ENCODE results near the gene PARL.
"Not testable (repeated sequence)": the region's sequence is repeated elsewhere in the genome, so short reads cannot be mapped to it uniquely, and the experiment has no call there.

Gene PARL

DNA sequence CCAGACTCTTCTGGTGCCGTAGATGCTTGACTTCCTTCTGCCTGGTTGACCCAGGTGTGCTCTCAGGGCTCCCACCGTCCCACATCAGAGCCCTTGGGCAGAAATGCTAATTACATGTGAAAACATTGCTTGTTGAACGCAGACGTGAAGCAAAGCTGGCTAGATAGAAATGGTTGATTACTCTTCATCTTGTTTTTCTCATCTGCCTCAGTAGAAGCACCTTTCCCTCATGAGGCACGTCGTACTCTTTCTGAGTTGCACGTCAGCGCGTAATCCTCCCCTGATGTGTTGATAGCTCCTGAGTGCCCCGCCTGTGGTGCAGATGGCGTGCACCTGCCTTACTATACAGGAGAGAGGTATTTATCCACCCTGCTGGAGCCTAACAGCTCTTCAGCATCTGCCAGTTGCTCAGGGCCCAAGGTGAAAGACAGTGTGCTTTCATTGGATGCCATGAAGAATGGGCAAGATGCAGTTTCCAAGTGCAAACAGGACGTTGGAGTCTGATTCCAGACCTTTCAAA lies 77.4 kb downstream of the PARL start:
- no peak overlapping the region for H3K27ac Mint-ChIP-seq (ENCODE audit: low read depth)
- ATAC-seq (replicated peaks; ENCODE audit: extremely low read depth, poor library complexity, severe bottlenecking) (no peak), DNase-seq (ENCODE audit: low spot score in 2 of 2) (no peak)
- peaks cover 44% of the 10 kb centered on the region for H3K36me3 Mint-ChIP-seq (ENCODE audit: insufficient read depth)
- no peaks in the 10 kb centered on the region for H3K27me3 Mint-ChIP-seq
- H3K4me1 Mint-ChIP-seq = no peaks in the 10 kb centered on the region
- H3K9me3 Mint-ChIP-seq = no peaks in the 10 kb centered on the region
- no peak overlapping the region for H3K4me3 Mint-ChIP-seq

DNA sequence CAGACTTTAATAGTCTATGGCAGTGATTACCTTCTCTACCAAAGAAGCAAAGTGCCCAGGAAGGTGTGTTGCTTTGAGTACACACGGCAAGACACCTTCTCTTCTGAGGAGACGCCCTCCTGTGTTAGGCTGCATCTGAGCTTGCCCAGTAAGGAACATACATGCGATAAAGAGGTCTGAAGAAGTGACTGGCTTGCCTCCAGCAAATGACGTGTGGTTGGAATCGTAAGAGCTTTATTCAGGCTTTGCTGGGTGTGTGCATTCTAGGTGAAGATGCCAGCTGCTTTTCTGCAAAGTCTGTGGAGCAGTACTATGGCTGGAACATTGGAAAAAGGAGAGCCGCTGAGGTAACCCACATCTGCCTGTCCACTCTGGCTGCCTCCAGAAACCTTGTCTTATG lies 81.7 kb downstream of the PARL start:
- no peaks in the 10 kb centered on the region for H3K9me3 Mint-ChIP-seq
- H3K27me3 Mint-ChIP-seq = no peaks in the 10 kb centered on the region
- H3K4me3 Mint-ChIP-seq = no peak overlapping the region
- ATAC-seq (replicated peaks; ENCODE audit: extremely low read depth, poor library complexity, severe bottlenecking) (no peak), DNase-seq (ENCODE audit: low spot score in 2 of 2) (no peak)
- H3K4me1 Mint-ChIP-seq = no peaks in the 10 kb centered on the region
- peaks cover 41% of the 10 kb centered on the region for H3K36me3 Mint-ChIP-seq (ENCODE audit: insufficient read depth)
- H3K27ac Mint-ChIP-seq (ENCODE audit: low read depth) = no peak overlapping the region

DNA sequence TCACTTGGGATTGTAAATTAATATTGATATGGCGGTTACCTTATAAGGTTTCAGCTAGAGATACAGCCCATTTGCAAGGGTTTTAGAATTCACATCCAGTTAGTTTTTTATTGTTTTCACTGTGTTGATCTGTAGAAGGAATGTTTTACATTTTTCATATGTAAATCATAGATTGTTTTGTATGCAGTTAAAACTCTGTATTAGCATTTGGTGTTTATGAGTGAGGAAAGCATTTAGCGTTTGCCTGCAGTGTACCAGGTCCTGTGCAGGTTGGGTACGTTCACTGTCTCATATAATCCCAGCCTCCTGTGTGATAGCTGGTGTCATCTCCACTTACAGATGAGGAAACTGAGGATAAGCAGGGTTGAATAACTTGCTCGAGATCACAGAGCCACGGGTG lies 83.1 kb downstream of the PARL start:
- no peaks in the 10 kb centered on the region for H3K9me3 Mint-ChIP-seq
- no peak overlapping the region for H3K4me3 Mint-ChIP-seq
- H3K36me3 Mint-ChIP-seq (ENCODE audit: insufficient read depth) = peaks cover 37% of the 10 kb centered on the region
- no peaks in the 10 kb centered on the region for H3K27me3 Mint-ChIP-seq
- H3K4me1 Mint-ChIP-seq = no peaks in the 10 kb centered on the region
- no peak for DNase-seq (ENCODE audit: low spot score in 2 of 2)
- ATAC-seq (replicated peaks; ENCODE audit: extremely low read depth, poor library complexity, severe bottlenecking) = no peak
- H3K27ac Mint-ChIP-seq (ENCODE audit: low read depth) = no peak overlapping the region

DNA sequence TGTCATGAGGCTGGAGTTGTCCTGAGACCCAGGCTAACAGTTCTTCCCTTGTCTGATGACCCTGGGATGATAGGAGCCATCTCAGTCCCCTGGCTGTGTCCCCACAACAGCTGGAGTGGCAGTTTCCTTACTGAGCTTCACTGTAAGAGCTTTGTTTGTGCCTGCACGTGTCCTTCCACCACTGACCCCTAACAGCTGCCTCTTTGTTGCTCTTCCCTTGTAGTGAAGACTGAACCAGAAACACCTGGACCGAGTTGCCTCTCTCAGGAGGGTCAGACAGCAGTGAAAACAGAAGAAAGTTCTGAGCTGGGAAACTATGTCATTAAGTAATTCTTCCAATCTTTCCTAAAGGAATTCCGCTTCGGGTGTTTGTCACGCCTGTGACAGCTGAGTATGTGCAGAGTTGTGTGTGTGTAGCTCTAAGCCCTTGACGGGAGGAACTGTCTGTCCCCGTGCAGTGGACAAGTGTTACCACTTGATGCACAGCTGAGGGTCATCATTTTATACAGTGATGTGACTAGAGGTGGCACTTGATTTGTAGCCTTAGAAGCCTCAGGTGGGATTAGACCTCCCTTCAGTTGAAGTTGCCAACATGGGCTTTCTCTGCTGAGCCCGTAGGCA lies 84.3 kb downstream of the PARL start:
- H3K36me3 Mint-ChIP-seq (ENCODE audit: insufficient read depth) = peaks cover 35% of the 10 kb centered on the region
- no peak for ATAC-seq (replicated peaks; ENCODE audit: extremely low read depth, poor library complexity, severe bottlenecking)
- no peak overlapping the region for H3K27ac Mint-ChIP-seq (ENCODE audit: low read depth)

DNA sequence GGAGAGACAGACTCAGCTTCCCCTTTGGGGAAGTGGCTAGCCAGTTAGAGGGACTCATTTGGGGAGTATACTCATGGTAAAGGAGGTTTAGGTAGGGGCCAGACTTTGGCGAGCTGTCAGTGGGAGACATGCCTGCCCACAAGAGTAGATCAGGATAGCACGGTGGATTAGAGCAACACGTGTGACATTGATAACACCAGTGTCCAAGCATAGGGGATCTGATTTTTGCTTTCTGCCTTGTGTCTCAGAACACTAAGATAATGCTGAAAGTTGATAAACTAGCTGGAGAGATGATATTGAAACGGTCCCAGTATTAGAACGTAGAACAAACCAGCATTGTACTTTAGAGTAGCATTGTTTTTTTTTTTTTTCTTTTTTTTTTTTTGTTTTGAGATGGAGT lies 85.2 kb downstream of the PARL start:
- Mint-ChIP-seq H3K36me3 (ENCODE audit: insufficient read depth) (peaks cover 30% of the 10 kb centered on the region), H3K27me3 (no peaks in the 10 kb centered on the region), H3K9me3 (no peaks in the 10 kb centered on the region), H3K27ac (ENCODE audit: low read depth) (no peak overlapping the region), H3K4me3 (no peak overlapping the region), H3K4me1 (no peaks in the 10 kb centered on the region)
- DNase-seq (ENCODE audit: low spot score in 2 of 2) (no peak), ATAC-seq (replicated peaks; ENCODE audit: extremely low read depth, poor library complexity, severe bottlenecking) (no peak)

More for the DNA sequence above, 84.3 kb downstream of the PARL start:
- no peaks in the 10 kb centered on the region for H3K27me3 Mint-ChIP-seq
- DNase-seq (ENCODE audit: low spot score in 2 of 2) = no peak
- H3K9me3 Mint-ChIP-seq = no peaks in the 10 kb centered on the region
- no peaks in the 10 kb centered on the region for H3K4me1 Mint-ChIP-seq
- H3K4me3 Mint-ChIP-seq = no peak overlapping the region

DNA sequence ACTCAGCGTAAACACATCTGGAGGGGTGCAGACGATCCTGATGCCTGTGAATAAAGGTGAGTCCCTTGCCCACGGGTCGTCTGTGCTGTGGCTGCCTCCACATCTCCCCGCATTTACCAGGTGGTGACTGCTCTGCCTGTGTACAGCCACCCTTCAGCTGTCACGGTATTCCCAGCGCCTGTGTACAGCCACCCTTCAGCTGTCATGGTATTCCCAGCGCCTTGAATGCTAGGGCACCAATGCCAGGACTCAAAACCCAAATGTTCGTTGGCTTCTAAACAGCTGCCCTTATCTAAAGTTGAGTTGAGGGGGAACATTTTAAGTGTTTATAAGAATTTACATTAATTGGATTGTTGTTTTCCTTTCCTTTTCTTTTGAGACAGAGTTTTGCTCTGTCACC lies 86.7 kb downstream of the PARL start:
- H3K4me1 Mint-ChIP-seq = no peaks in the 10 kb centered on the region
- H3K4me3 Mint-ChIP-seq = no peak overlapping the region
- no peaks in the 10 kb centered on the region for H3K9me3 Mint-ChIP-seq
- H3K36me3 Mint-ChIP-seq (ENCODE audit: insufficient read depth) = peaks cover 30% of the 10 kb centered on the region
- H3K27ac Mint-ChIP-seq (ENCODE audit: low read depth) = no peak overlapping the region
- no peak for DNase-seq (ENCODE audit: low spot score in 2 of 2)
- ATAC-seq (replicated peaks; ENCODE audit: extremely low read depth, poor library complexity, severe bottlenecking) = no peak
- no peaks in the 10 kb centered on the region for H3K27me3 Mint-ChIP-seq

DNA sequence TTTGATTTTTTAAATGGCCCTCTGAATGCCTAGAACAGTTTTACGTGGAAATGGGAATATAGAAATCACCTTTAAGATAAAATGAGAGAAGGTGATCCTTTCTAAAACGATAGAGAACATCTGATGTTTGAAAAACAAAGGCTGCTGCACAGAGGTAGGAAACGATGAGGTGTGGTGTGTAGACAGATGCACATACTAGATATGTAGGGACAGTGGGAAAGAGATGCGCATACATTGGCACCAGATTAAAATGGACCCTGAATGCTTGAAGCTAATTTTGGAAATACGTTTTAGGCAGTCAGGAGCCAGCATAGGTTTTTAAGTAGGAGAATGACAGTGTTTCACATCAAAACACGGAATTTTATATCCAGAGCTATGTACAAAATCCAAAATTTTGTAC lies 88.3 kb downstream of the PARL start:
- Mint-ChIP-seq H3K36me3 (ENCODE audit: insufficient read depth) (peaks cover 28% of the 10 kb centered on the region), H3K4me3 (no peak overlapping the region), H3K27ac (ENCODE audit: low read depth) (no peak overlapping the region), H3K27me3 (no peaks in the 10 kb centered on the region), H3K4me1 (no peaks in the 10 kb centered on the region), H3K9me3 (no peaks in the 10 kb centered on the region)
- DNase-seq (ENCODE audit: low spot score in 2 of 2) (no peak), ATAC-seq (replicated peaks; ENCODE audit: extremely low read depth, poor library complexity, severe bottlenecking) (no peak)

DNA sequence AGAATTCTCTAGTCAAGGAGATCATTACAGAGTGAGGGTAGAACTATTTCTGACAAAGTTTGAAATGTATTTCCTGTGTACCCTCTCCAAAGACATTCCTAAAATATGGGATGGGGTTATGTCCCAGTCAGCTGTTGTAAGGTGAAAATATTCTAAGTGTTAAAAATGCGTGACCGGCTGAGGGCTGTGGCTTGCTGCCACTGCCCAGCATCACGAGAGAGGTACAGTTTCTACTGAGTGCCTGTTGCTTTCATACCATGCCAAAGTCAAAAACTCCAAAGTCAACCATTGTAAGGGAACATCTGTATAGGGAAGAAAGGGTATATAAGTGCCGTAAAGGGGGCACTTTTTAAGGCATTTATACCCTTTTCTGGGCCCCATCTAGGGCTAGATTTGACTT lies 90.2 kb downstream of the PARL start:
- DNase-seq (ENCODE audit: low spot score in 2 of 2) (no peak), ATAC-seq (replicated peaks; ENCODE audit: extremely low read depth, poor library complexity, severe bottlenecking) (no peak)
- Mint-ChIP-seq H3K4me3 (no peak overlapping the region), H3K27me3 (no peaks in the 10 kb centered on the region), H3K27ac (ENCODE audit: low read depth) (no peak overlapping the region), H3K4me1 (no peaks in the 10 kb centered on the region), H3K9me3 (no peaks in the 10 kb centered on the region), H3K36me3 (ENCODE audit: insufficient read depth) (peaks cover 37% of the 10 kb centered on the region)

DNA sequence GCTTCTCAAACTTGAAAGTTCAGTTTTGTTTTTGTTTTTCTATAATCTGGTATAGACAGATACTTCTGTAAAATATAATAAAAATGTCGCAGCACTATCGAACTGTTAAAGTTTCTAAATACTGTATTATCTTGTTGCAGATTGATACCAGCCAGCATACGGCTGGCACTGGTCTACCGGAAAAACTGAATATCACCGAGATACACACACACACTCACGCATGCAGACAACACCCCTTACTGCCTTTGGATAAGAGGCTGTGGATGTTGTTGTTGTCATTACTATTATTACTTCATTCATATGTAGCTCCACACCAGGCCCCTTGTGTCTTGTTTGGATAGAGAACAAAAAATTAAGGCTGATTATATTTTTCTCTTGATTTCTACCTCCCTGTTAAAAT lies 91.7 kb downstream of the PARL start:
- Mint-ChIP-seq H3K9me3 (no peaks in the 10 kb centered on the region), H3K27me3 (no peaks in the 10 kb centered on the region), H3K4me1 (no peaks in the 10 kb centered on the region), H3K36me3 (ENCODE audit: insufficient read depth) (peaks cover 39% of the 10 kb centered on the region), H3K4me3 (no peak overlapping the region), H3K27ac (ENCODE audit: low read depth) (no peak overlapping the region)
- DNase-seq (ENCODE audit: low spot score in 2 of 2) (no peak), ATAC-seq (replicated peaks; ENCODE audit: extremely low read depth, poor library complexity, severe bottlenecking) (no peak)

DNA sequence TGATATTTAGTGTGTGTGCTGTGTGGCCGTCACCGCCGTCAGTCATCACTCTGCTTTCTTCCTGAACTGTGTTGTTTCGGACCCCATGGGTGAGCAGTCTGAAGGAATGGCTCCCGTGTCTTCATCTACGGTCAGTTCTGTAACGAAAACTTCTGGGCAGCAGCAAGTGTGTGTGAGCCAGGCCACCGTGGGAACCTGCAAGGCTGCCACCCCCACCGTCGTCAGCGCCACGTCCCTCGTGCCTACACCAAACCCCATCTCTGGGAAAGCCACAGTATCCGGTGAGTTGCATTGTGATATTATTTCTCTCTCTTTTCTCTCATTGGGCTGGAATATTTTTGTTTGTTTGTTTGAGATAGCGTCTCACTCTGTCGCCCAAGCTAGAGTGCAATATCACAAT lies 94.0 kb downstream of the PARL start:
- no peak overlapping the region for H3K27ac Mint-ChIP-seq (ENCODE audit: low read depth)
- no peak for ATAC-seq (replicated peaks; ENCODE audit: extremely low read depth, poor library complexity, severe bottlenecking)
- no peak for DNase-seq (ENCODE audit: low spot score in 2 of 2)
- H3K4me3 Mint-ChIP-seq = no peak overlapping the region
- H3K9me3 Mint-ChIP-seq = no peaks in the 10 kb centered on the region
- H3K36me3 Mint-ChIP-seq (ENCODE audit: insufficient read depth) = peaks cover 53% of the 10 kb centered on the region
- H3K27me3 Mint-ChIP-seq = no peaks in the 10 kb centered on the region
- no peaks in the 10 kb centered on the region for H3K4me1 Mint-ChIP-seq

DNA sequence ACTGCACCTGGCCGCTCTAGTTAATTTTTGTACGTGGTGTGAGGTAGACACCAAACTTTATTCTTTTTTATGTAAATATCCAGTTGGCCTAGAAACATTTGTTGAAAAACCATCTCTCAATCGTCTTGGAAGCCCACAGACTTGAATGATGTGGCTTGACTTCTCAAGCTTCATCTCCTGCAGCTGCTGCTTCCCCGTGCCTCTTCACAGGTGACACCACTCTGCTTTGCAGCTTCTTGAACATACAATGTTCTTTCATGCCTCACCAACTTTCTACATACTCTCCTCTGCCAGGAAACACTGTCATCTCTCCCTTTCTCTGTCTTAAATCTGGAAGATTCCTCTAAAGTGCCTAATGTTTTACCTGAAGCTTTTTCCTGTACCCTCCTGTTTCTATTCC lies 94.9 kb downstream of the PARL start:
- no peak for DNase-seq (ENCODE audit: low spot score in 2 of 2)
- no peak for ATAC-seq (replicated peaks; ENCODE audit: extremely low read depth, poor library complexity, severe bottlenecking)
- H3K4me3 Mint-ChIP-seq = no peak overlapping the region
- H3K27me3 Mint-ChIP-seq = no peaks in the 10 kb centered on the region
- H3K27ac Mint-ChIP-seq (ENCODE audit: low read depth) = no peak overlapping the region
- H3K4me1 Mint-ChIP-seq = no peaks in the 10 kb centered on the region
- H3K36me3 Mint-ChIP-seq (ENCODE audit: insufficient read depth) = peaks cover 56% of the 10 kb centered on the region
- no peaks in the 10 kb centered on the region for H3K9me3 Mint-ChIP-seq

DNA sequence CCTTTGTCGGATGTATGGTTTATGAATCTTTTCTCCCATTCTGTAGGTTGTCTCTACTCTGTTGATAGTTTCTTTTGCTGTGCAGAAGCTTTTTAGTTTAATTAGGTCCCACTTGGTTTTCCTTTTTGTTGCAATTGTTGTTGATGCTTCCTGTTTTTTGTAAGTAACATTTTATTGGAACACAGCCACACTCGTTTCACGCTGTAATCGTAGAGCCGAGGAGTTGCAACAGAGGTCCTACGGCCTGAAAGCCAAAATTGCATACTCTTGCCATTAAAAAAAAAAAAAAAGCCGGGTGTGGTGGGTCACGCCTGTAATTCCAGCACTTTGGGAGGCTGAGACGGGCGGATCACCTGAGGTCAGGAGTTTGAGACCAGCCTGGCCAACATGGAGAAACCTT lies 100.2 kb downstream of the PARL start:
- not testable (repeated sequence) for H3K27ac Mint-ChIP-seq (ENCODE audit: low read depth); DNase-seq (ENCODE audit: low spot score in 2 of 2); ATAC-seq (replicated peaks; ENCODE audit: extremely low read depth, poor library complexity, severe bottlenecking); H3K27me3 Mint-ChIP-seq; H3K4me1 Mint-ChIP-seq; H3K4me3 Mint-ChIP-seq; H3K9me3 Mint-ChIP-seq
- H3K36me3 Mint-ChIP-seq (ENCODE audit: insufficient read depth) = peaks cover 55% of the 10 kb centered on the region

DNA sequence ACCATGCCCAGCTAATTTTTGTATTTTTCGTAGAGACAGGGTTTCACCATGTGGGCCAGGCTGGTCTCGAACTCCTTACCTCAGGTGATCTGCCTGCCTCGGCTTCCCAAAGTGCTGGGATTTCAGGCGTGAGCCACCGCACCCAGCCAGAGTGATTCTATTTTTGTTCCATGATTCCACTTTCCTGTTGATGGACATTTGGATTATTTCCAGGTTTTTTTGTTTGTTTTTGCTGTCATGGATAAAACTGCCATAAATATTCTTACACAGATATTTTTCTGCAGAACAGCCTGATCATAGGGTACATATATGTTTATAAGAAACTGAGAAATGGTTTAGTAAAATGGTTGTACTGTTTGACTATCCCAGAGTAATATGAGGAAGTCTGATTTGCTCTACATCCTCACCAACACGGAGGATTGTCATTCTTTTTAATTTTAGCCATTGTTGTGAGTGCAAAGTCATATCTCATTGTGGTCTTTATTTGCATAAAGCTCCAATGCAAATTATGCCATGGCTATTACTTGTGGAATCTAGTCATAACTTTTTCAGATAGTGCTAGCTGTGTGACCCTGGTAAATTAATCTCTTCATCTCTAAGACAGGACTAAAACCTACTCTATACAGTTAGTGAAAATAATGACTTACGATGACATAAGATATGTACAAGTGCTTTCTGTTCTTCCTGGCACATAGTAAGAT lies 102.0 kb downstream of the PARL start:
- ATAC-seq (replicated peaks; ENCODE audit: extremely low read depth, poor library complexity, severe bottlenecking) = no peak
- Mint-ChIP-seq H3K27ac (ENCODE audit: low read depth) (no peak overlapping the region), H3K4me1 (no peaks in the 10 kb centered on the region), H3K27me3 (no peaks in the 10 kb centered on the region), H3K9me3 (no peaks in the 10 kb centered on the region), H3K4me3 (no peak overlapping the region), H3K36me3 (ENCODE audit: insufficient read depth) (peaks cover 60% of the 10 kb centered on the region)
- DNase-seq (ENCODE audit: low spot score in 2 of 2) = no peak

All from central memory CD8-positive, alpha-beta T cell (primary cell).